NB4 (cell line): ENCODE measurements around the gene RPF1.

Source experiments
- CTCF ChIP-seq: IDR thresholded peaks from one replicate; pipeline ENCODE4 v1.5.1; 2012; ENCODE audit warnings: low read depth, low read length
- MYC ChIP-seq: IDR thresholded peaks from 2 replicates; pipeline ENCODE4 v1.6.1; 2011; ENCODE audit warnings: low read depth, low read length
- POLR2A ChIP-seq: IDR thresholded peaks from 2 replicates; pipeline ENCODE4 v1.6.1; 2011; ENCODE audit warnings: mild to moderate bottlenecking; ENCODE audit not compliant: insufficient read length; ENCODE audit errors: extremely low read depth

- TF ChIP-seq CTCF (no peak), POLR2A (no peak), MYC (no peak)
These were observed 61.7 kb downstream of the RPF1 start for GRCh38 chr1:84540759-84541158.
